ENCODE data around the gene ARFIP1. TPM values are rescaled to one million over a fixed set of nuclear protein-coding genes. Genes with fewer than 3 reads are reported as not detected.
"Not testable (repeated sequence)": the region's sequence is repeated elsewhere in the genome, so short reads cannot be mapped to it uniquely, and the experiment has no call there.

ARFIP1 gene
- total RNA-seq, 1 donor from 2014 or later = 68.0 TPM

- Mint-ChIP-seq H3K4me3 (no peak overlapping the region), H3K4me1 (no peaks in the 10 kb centered on the region), H3K36me3 (peaks cover 17% of the 10 kb centered on the region), H3K27me3 (ENCODE audit: insufficient read depth, low read depth) (no peaks in the 10 kb centered on the region), H3K27ac (no peak overlapping the region), H3K9me3 (no peaks in the 10 kb centered on the region)
- H3K36me3 ChIP-seq = no peaks in the 10 kb centered on the region
- H4K20me1 ChIP-seq (ENCODE audit: low read depth) = no peaks in the 10 kb centered on the region
- TF ChIP-seq EZH2phosphoT487 (IDR thresholded peaks at IDR 0.05) (no peak), CTCF (IDR thresholded peaks at IDR 0.05) (no peak), EZH2 (IDR thresholded peaks at IDR 0.05) (no peak)
- no peaks in the 10 kb centered on the region for H3K9me3 ChIP-seq (ENCODE audit: low read depth)
- H3K79me2 ChIP-seq (ENCODE audit: low read depth) = no peaks in the 10 kb centered on the region
- no peak overlapping the region for H2AFZ ChIP-seq (replicated peaks)
- H3K4me3 ChIP-seq = no peak overlapping the region
- no peaks in the 10 kb centered on the region for H3F3A ChIP-seq (ENCODE audit: low read depth)
- no peak overlapping the region for H3K4me2 ChIP-seq
- DNase-seq (ENCODE audit: low spot score) = no peak
- no peak overlapping the region for H3K9ac ChIP-seq
- H3K4me1 ChIP-seq = peaks cover 10% of the 10 kb centered on the region
- no peaks in the 10 kb centered on the region for H3K27me3 ChIP-seq
- H3K27ac ChIP-seq = no peak overlapping the region
These were observed 114.9 kb downstream of the ARFIP1 start for GRCh38 chr4:152894673-152895072.

DNA sequence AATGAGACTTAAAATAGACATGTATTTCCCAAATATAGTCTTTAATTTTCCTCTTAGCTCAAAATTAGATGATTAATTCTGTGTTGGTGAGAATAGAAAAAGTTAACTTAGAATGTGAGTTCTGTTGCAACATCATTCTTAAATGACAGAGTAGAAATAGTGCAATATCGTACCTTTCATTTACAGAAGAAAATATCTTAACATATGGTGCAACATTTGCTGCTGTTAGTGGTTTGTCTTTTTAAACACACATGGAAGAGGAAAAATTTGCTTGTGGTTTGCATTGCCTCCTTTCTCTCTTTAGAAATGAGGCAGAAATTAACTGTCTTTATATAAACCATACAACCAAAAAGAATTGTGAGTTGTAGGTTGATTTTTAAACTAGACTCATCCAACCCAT lies 117.1 kb downstream of the ARFIP1 start:
- no peaks in the 10 kb centered on the region for H3F3A ChIP-seq (ENCODE audit: low read depth)
- TF ChIP-seq CTCF (IDR thresholded peaks at IDR 0.05) = no peak
- no peak for TF ChIP-seq EZH2phosphoT487 (IDR thresholded peaks at IDR 0.05)
- no peak for TF ChIP-seq EZH2 (IDR thresholded peaks at IDR 0.05)
- Mint-ChIP-seq H3K4me3 (no peak overlapping the region), H3K36me3 (peaks cover 7% of the 10 kb centered on the region), H3K9me3 (no peaks in the 10 kb centered on the region), H3K4me1 (no peaks in the 10 kb centered on the region), H3K27me3 (ENCODE audit: insufficient read depth, low read depth) (no peaks in the 10 kb centered on the region), H3K27ac (no peak overlapping the region)
- H3K9me3 ChIP-seq (ENCODE audit: low read depth) = no peaks in the 10 kb centered on the region
- H3K79me2 ChIP-seq (ENCODE audit: low read depth) = no peaks in the 10 kb centered on the region
- no peak overlapping the region for H3K4me2 ChIP-seq
- H3K9ac ChIP-seq = no peak overlapping the region
- no peaks in the 10 kb centered on the region for H4K20me1 ChIP-seq (ENCODE audit: low read depth)
- DNase-seq (ENCODE audit: low spot score) = no peak
- H3K36me3 ChIP-seq = no peaks in the 10 kb centered on the region
- peaks cover 10% of the 10 kb centered on the region for H3K4me1 ChIP-seq
- no peak overlapping the region for H3K27ac ChIP-seq
- no peak overlapping the region for H2AFZ ChIP-seq (replicated peaks)
- no peak overlapping the region for H3K4me3 ChIP-seq
- H3K27me3 ChIP-seq = no peaks in the 10 kb centered on the region

DNA sequence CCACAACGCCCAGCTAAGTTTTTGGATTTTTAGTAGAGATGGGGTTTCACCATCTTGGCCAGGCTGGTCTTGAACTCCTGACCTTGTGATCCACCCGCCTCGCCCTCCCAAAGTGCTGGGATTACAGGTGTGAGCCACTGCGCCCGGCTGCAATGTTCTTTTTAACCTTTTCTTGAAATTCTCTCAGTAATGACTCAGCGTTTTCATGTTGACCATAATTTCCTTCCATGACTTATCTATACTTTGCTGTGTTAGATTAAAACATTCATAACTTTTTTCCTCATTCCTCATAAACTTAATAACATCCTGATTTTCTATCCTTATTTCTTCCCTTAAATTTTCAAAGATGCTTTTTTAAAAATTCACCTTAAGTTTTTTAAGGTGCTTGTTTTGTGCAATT lies 118.4 kb downstream of the ARFIP1 start:
- not testable (repeated sequence) for H3K4me3 Mint-ChIP-seq; DNase-seq (ENCODE audit: low spot score); H3K36me3 Mint-ChIP-seq; H3K27ac Mint-ChIP-seq; H3K9me3 ChIP-seq (ENCODE audit: low read depth); H3K79me2 ChIP-seq (ENCODE audit: low read depth); H3K27ac ChIP-seq; H3K9ac ChIP-seq; H3K4me1 Mint-ChIP-seq; H3K27me3 Mint-ChIP-seq (ENCODE audit: insufficient read depth, low read depth); H3K9me3 Mint-ChIP-seq; H3K4me3 ChIP-seq; H2AFZ ChIP-seq (replicated peaks); H3K36me3 ChIP-seq; H3F3A ChIP-seq (ENCODE audit: low read depth); H3K4me2 ChIP-seq; H3K27me3 ChIP-seq; H4K20me1 ChIP-seq (ENCODE audit: low read depth); H3K4me1 ChIP-seq

- no peaks in the 10 kb centered on the region for H3K27me3 ChIP-seq
- no peak overlapping the region for H3K4me3 ChIP-seq
- H3K9me3 ChIP-seq (ENCODE audit: low read depth) = no peaks in the 10 kb centered on the region
- H3F3A ChIP-seq (ENCODE audit: low read depth) = no peaks in the 10 kb centered on the region
- H3K9ac ChIP-seq = no peak overlapping the region
- no peak overlapping the region for H3K4me3 Mint-ChIP-seq
- peaks cover 2% of the 10 kb centered on the region for H3K36me3 Mint-ChIP-seq
- H2AFZ ChIP-seq (replicated peaks) = no peak overlapping the region
- TF ChIP-seq EZH2phosphoT487 (IDR thresholded peaks at IDR 0.05) (no peak), CTCF (IDR thresholded peaks at IDR 0.05) (no peak), EZH2 (IDR thresholded peaks at IDR 0.05) (no peak)
- peaks cover 11% of the 10 kb centered on the region for H3K4me1 ChIP-seq
- no peaks in the 10 kb centered on the region for H4K20me1 ChIP-seq (ENCODE audit: low read depth)
- H3K36me3 ChIP-seq = no peaks in the 10 kb centered on the region
- H3K79me2 ChIP-seq (ENCODE audit: low read depth) = no peaks in the 10 kb centered on the region
- no peak overlapping the region for H3K4me2 ChIP-seq
- DNase-seq (ENCODE audit: low spot score) = no peak
- no peaks in the 10 kb centered on the region for H3K27me3 Mint-ChIP-seq (ENCODE audit: insufficient read depth, low read depth)
- H3K27ac ChIP-seq = no peak overlapping the region
- peaks cover 2% of the 10 kb centered on the region for H3K4me1 Mint-ChIP-seq
- no peak overlapping the region for H3K27ac Mint-ChIP-seq
- H3K9me3 Mint-ChIP-seq = no peaks in the 10 kb centered on the region
These were observed 118.9 kb downstream of the ARFIP1 start for GRCh38 chr4:152898606-152899005.

Data from neural progenitor cell (in vitro differentiated cells).